ENCODE results near the gene KCTD7. TPM values are rescaled to one million over a fixed set of nuclear protein-coding genes. Genes with fewer than 3 reads are reported as not detected.

Gene KCTD7
- polyA plus RNA-seq, 2 of the 4 experiments (the other 2 are of a cell fraction): 9.7 to 10.3 TPM

DNA sequence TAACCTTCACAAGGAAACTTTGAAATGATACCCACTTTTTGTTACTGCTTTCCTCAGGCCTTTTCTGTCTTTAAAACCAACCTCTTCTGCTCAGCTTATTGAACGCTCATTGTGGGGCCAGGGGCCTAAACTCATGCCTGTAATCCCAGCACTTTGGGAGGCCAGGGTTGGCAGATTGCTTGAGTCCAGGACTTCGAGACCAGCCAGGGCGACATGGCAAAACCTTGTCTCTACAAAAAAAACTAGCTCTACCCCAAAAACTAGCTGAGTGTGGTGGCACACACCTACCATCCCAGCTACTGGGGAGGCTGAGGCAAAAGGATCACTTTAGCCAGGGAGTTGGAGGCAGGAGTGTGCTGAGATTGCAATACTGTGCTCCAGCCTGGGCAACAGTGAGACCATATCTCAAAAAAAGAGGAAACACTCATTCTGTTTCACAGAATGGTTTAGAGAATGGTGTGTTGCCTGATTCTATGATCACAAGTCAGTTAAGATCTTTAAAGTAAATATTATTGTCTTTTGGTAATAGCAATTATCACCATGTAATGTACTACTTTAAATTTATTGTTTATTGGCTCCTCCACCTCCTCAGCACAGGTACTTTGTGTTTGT is 51.1 kb downstream of the KCTD7 start (continued):
- TF ChIP-seq CBX2 (IDR thresholded peaks at IDR 0.05; ENCODE audit: borderline replicate concordance, low read depth) (no peak), HOXB13 (CRISPR knock-in tag; IDR thresholded peaks at IDR 0.05; ENCODE audit: low read depth) (no peak), CEBPB (IDR thresholded peaks at IDR 0.05) (no peak), EP300 (IDR thresholded peaks at IDR 0.05) (no peak), GATA3 (IDR thresholded peaks at IDR 0.05; ENCODE audit: borderline replicate concordance) (no peak), RFX5 (IDR thresholded peaks at IDR 0.05) (no peak), POLR2AphosphoS2 (conservative IDR thresholded peaks at IDR 0.05; ENCODE audit: low read length) (no peak), EHMT2 (IDR thresholded peaks at IDR 0.05; ENCODE audit: low read depth) (no peak), FOSL2 (IDR thresholded peaks at IDR 0.05) (no peak), FOSL2 (CRISPR knock-in tag; IDR thresholded peaks at IDR 0.05) (no peak)
- TF ChIP-seq, protein P1, sequence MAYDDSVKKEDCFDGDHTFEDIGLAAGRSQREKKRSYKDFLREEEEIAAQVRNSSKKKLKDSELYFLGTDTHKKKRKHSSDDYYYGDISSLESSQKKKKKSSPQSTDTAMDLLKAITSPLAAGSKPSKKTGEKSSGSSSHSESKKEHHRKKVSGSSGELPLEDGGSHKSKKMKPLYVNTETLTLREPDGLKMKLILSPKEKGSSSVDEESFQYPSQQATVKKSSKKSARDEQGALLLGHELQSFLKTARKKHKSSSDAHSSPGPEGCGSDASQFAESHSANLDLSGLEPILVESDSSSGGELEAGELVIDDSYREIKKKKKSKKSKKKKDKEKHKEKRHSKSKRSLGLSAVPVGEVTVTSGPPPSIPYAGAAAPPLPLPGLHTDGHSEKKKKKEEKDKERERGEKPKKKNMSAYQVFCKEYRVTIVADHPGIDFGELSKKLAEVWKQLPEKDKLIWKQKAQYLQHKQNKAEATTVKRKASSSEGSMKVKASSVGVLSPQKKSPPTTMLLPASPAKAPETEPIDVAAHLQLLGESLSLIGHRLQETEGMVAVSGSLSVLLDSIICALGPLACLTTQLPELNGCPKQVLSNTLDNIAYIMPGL (CRISPR knock-in tag; IDR thresholded peaks at IDR 0.05; ENCODE audit: borderline replicate concordance): no peak

DNA sequence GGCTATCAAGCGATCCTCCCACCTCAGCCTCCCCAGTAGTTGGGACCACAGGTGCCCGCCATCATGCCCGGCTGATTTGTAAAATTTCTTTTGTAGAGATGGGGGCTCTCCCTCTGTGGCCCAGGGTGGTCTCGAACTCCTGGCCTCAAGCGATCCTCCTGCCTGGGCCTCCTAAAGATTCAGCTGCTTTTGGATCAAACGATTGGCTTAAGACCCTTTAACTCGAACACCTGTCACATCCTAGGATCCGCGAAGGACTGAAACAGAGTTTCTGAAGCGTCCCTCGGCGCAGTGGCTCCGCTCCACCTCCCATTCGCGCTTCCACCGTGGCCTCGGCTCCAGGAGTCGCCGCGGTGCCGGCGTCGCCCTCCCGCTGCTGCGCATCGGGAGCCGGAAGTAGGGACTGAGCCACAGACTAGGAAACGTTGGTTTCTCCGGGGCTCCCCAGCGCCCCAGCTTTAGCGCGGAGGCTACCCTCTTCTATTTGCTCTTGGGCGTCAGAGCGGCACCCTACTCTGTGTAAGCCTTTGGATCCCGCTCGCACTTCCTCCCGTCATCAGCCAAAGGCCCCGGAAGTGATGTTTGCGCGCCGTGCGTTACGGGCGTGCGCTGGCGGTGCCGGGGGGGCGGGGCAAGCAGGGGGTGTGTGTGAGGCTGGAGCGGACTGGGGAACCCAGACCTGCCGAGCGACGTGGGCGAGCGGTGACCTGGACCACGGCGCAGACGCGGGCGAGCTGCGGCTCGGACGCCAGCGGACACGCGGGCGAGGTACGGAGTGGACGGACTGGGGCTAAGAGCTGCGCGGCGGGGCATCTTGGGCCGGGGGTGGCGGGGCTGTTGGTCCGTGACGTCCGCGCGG is 53.0 kb downstream of the KCTD7 start:
- peak; percentile 82 for TF ChIP-seq PHF8 (IDR thresholded peaks at IDR 0.05; ENCODE audit: borderline replicate concordance, low read depth)
- peak; percentile 33; the same call in 1 of the 2 replicates for TF ChIP-seq GATA3 (IDR thresholded peaks at IDR 0.05; ENCODE audit: borderline replicate concordance)
- TF ChIP-seq, protein P2, sequence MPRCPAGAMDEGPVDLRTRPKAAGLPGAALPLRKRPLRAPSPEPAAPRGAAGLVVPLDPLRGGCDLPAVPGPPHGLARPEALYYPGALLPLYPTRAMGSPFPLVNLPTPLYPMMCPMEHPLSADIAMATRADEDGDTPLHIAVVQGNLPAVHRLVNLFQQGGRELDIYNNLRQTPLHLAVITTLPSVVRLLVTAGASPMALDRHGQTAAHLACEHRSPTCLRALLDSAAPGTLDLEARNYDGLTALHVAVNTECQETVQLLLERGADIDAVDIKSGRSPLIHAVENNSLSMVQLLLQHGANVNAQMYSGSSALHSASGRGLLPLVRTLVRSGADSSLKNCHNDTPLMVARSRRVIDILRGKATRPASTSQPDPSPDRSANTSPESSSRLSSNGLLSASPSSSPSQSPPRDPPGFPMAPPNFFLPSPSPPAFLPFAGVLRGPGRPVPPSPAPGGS (IDR thresholded peaks at IDR 0.05): peak; percentile 83; the same call in 1 of the 3 replicates
- TF ChIP-seq POLR2A (IDR thresholded peaks at IDR 0.05; ENCODE audit: low read length): peak; percentile 73
- TF ChIP-seq JUN (IDR thresholded peaks at IDR 0.05): peak; percentile 75 to 86
- TF ChIP-seq, protein P3, sequence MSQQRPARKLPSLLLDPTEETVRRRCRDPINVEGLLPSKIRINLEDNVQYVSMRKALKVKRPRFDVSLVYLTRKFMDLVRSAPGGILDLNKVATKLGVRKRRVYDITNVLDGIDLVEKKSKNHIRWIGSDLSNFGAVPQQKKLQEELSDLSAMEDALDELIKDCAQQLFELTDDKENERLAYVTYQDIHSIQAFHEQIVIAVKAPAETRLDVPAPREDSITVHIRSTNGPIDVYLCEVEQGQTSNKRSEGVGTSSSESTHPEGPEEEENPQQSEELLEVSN (IDR thresholded peaks at IDR 0.05; ENCODE audit: borderline replicate concordance, low read depth): peak; percentile 63; the same call in 1 of the 2 replicates
- no peak for TF ChIP-seq SREBF2 (IDR thresholded peaks at IDR 0.05)
- TF ChIP-seq, protein P4, sequence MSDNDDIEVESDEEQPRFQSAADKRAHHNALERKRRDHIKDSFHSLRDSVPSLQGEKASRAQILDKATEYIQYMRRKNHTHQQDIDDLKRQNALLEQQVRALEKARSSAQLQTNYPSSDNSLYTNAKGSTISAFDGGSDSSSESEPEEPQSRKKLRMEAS (IDR thresholded peaks at IDR 0.05): peak; percentile 78
- TF ChIP-seq RNF2 (IDR thresholded peaks at IDR 0.05; ENCODE audit: borderline replicate concordance, low read depth): no peak
- peak; percentile 65; the same call in 1 of the 2 replicates for TF ChIP-seq CHD4 (IDR thresholded peaks at IDR 0.05; ENCODE audit: borderline replicate concordance)
- Histone ChIP-seq H3K4me1 (peaks cover 15% of the 10 kb centered on the region; the same call in 2 of the 3 replicates), H3K4me2 (peak overlapping the region; percentile 83), H3K4me3 (peak overlapping the region; percentile 88), H3K27ac (peak overlapping the region; percentile 95), H3K9me3 (no peaks in the 10 kb centered on the region)
- peak; percentile 96 to 97 for DNase-seq (ENCODE audit: low read depth in 1 of 2, low spot score in 1 of 2)
- ChIA-PET POLR2A (no interaction called here), CTCF (interaction anchor here (1.2 to 1.3 kb wide), 2 partner anchors 12 to 19 kb away, joined by 4 read pairs; no protein-coding TSS in a partner anchor)
- WGBS (ENCODE audit: missing lambda C conversion rate): 1% methylated on average over 18 of the region's 78 CpGs
- peak; percentile 97 to 98 for ATAC-seq
- no peak for FAIRE-seq
